ENCODE measurements around the gene JAG2.

Gene JAG2

DNA sequence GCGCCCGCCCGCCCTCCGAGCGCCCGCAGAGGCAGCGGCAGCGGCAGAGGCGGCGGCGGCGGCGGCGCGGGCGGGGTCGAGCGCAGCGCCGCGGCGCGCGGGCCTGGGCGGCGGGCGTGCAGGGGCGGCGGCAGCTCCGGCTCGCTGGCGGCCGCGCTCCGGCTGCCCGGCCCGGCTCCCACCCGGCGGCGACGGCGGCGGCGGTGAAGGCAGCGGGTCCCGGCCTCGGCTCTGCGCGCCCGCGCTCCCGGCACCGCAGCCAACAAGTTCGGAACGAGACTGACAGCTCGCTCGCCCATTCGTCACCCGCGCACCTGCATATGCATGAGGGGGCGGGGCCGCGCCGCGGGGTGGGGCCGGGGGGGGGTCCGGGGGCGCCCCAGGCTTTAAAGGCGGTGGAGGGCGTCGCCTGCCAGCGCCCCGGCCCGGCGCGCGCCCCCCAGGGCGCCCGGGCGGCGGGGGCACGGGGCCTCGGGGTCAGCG lies at the start of gene JAG2:
TSS of gene JAG2 (minus strand) at position 281 of the 483 bp plus-strand sequence. CDS start 356 bp downstream, outside the sequence.
- H3K9ac ChIP-seq (ENCODE audit: low read depth, low read length): no peak within 1 kb of the TSS

GRCh38 chr14:105217774-105218173 lies 49.2 kb upstream of the JAG2 start:
- Histone ChIP-seq H3K4me2 (ENCODE audit: insufficient read depth, low read length) (no peak overlapping the region), H3K4me1 (ENCODE audit: insufficient read depth, low read length) (no peaks in the 10 kb centered on the region), H3K27ac (ENCODE audit: low read length) (no peak overlapping the region), H3K9ac (ENCODE audit: low read depth, low read length) (no peak overlapping the region), H3K4me3 (ENCODE audit: low read depth in 1 of 2, low read length in 2 of 2) (no peak overlapping the region), H4K20me1 (ENCODE audit: insufficient read depth, low read length) (peaks cover 33% of the 10 kb centered on the region), H3K9me3 (ENCODE audit: insufficient read depth, low read length, severe bottlenecking) (no peaks in the 10 kb centered on the region), H3K27me3 (ENCODE audit: insufficient read depth, low read length, poor library complexity) (no peaks in the 10 kb centered on the region), H3K79me2 (ENCODE audit: insufficient read depth, low read length) (no peaks in the 10 kb centered on the region), H2AFZ (ENCODE audit: low read depth, low read length) (no peak overlapping the region), H3K36me3 (ENCODE audit: insufficient read depth, low read length) (peaks cover 90% of the 10 kb centered on the region)
- DNase-seq: no peak
- ATAC-seq (ENCODE audit: insufficient read depth, low read depth): no peak
- TF ChIP-seq, protein P1, sequence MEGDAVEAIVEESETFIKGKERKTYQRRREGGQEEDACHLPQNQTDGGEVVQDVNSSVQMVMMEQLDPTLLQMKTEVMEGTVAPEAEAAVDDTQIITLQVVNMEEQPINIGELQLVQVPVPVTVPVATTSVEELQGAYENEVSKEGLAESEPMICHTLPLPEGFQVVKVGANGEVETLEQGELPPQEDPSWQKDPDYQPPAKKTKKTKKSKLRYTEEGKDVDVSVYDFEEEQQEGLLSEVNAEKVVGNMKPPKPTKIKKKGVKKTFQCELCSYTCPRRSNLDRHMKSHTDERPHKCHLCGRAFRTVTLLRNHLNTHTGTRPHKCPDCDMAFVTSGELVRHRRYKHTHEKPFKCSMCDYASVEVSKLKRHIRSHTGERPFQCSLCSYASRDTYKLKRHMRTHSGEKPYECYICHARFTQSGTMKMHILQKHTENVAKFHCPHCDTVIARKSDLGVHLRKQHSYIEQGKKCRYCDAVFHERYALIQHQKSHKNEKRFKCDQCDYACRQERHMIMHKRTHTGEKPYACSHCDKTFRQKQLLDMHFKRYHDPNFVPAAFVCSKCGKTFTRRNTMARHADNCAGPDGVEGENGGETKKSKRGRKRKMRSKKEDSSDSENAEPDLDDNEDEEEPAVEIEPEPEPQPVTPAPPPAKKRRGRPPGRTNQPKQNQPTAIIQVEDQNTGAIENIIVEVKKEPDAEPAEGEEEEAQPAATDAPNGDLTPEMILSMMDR (IDR thresholded peaks at IDR 0.05; ENCODE audit: borderline replicate concordance, extremely low read depth, low read length, poor library complexity, severe bottlenecking): no peak
- no peak for TF ChIP-seq EZH2 (IDR thresholded peaks at IDR 0.05; ENCODE audit: borderline replicate concordance, low read depth, low read length, severe bottlenecking)

More for the DNA sequence above, at the start of gene JAG2:
- no peak within 1 kb of the TSS for H2AFZ ChIP-seq (ENCODE audit: low read depth, low read length)
- DNase-seq: no peak
- no peaks in the 10 kb centered on the region; the same call in none of the 2 replicates for H4K20me1 ChIP-seq (ENCODE audit: insufficient read depth, low read length)
- no peaks in the 10 kb centered on the region for H3K9me3 ChIP-seq (ENCODE audit: insufficient read depth, low read length, severe bottlenecking)
- no peak within 1 kb of the TSS for H3K27ac ChIP-seq (ENCODE audit: low read length)
- no peak within 1 kb of the TSS for H3K4me3 ChIP-seq (ENCODE audit: low read depth in 1 of 2, low read length in 2 of 2)
- ATAC-seq (ENCODE audit: insufficient read depth, low read depth): no peak
- no peaks in the 10 kb centered on the region for H3K79me2 ChIP-seq (ENCODE audit: insufficient read depth, low read length)
- no peak within 1 kb of the TSS for H3K4me2 ChIP-seq (ENCODE audit: insufficient read depth, low read length)
- no peaks in the 10 kb centered on the region for H3K36me3 ChIP-seq (ENCODE audit: insufficient read depth, low read length)
- no peak for TF ChIP-seq EZH2 (IDR thresholded peaks at IDR 0.05; ENCODE audit: borderline replicate concordance, low read depth, low read length, severe bottlenecking)
- TF ChIP-seq, protein P1 (IDR thresholded peaks at IDR 0.05; ENCODE audit: borderline replicate concordance, extremely low read depth, low read length, poor library complexity, severe bottlenecking): no peak
- H3K27me3 ChIP-seq (ENCODE audit: insufficient read depth, low read length, poor library complexity): no peaks in the 10 kb centered on the region
- no peaks in the 10 kb centered on the region for H3K4me1 ChIP-seq (ENCODE audit: insufficient read depth, low read length)

- H3K9me3 ChIP-seq (ENCODE audit: insufficient read depth, low read length, severe bottlenecking): no peaks in the 10 kb centered on the region
- H3K4me2 ChIP-seq (ENCODE audit: insufficient read depth, low read length): no peak overlapping the region
- no peak overlapping the region for H3K27ac ChIP-seq (ENCODE audit: low read length)
- no peak overlapping the region for H3K9ac ChIP-seq (ENCODE audit: low read depth, low read length)
- no peak overlapping the region for H3K4me3 ChIP-seq (ENCODE audit: low read depth in 1 of 2, low read length in 2 of 2)
- no peaks in the 10 kb centered on the region for H3K4me1 ChIP-seq (ENCODE audit: insufficient read depth, low read length)
- peaks cover 39% of the 10 kb centered on the region for H4K20me1 ChIP-seq (ENCODE audit: insufficient read depth, low read length)
- TF ChIP-seq, protein P1 (IDR thresholded peaks at IDR 0.05; ENCODE audit: borderline replicate concordance, extremely low read depth, low read length, poor library complexity, severe bottlenecking): no peak
- no peak for TF ChIP-seq EZH2 (IDR thresholded peaks at IDR 0.05; ENCODE audit: borderline replicate concordance, low read depth, low read length, severe bottlenecking)
- H2AFZ ChIP-seq (ENCODE audit: low read depth, low read length): no peak overlapping the region
- H3K36me3 ChIP-seq (ENCODE audit: insufficient read depth, low read length): peaks cover 95% of the 10 kb centered on the region
- H3K27me3 ChIP-seq (ENCODE audit: insufficient read depth, low read length, poor library complexity): no peaks in the 10 kb centered on the region
- DNase-seq (no peak), ATAC-seq (ENCODE audit: insufficient read depth, low read depth) (no peak)
- H3K79me2 ChIP-seq (ENCODE audit: insufficient read depth, low read length): no peaks in the 10 kb centered on the region
Measured at GRCh38 chr14:105216490-105217247, 48.1 kb upstream of the JAG2 start.

All from DND-41 (cell line).